NCI-H510A treated with DMSO at 0.1 percent for 48 hours (cell line): ENCODE measurements around the gene AKR1C2.
"Not testable (repeated sequence)": the region's sequence is repeated elsewhere in the genome, so short reads cannot be mapped to it uniquely, and the experiment has no call there.

Experiments
- DNase-seq: peaks from one replicate; lab custom pipeline; 2025; lab: John Stamatoyannopoulos, UW

AKR1C2 gene

GRCh38 chr10:4988000-4988641 lies 15.5 kb downstream of the AKR1C2 start:
- not testable (repeated sequence) for DNase-seq

DNA sequence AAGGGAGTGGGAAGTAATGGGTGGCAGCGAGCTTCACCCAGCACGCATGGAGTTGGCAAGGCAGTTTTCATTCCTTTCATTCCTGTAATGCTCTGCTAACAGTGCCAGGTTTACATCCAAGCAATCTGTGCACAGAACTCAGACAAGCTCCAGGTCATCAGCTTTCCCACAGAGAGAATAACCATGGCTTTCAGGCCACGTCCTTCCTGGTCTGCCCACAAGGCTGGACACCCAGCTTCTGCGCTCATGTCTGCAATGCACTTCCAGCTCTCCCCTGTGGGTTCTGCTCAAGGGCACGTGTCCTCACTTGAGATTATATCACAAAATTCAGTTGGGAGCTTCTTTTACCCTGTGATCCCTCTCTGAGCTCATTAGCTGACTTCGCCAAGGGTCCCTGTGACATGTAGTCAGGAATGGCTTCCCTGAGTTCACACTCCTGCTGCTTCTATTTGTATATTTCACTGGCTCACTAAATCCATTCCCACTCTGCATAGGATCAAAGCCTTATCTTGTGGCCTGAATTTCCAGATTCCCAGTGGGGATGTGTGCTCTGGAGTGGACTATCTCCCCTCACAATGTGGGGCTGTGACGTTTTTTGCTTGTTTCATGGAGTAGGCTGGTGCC lies 18.6 kb downstream of the AKR1C2 start:
- DNase-seq = no peak

GRCh38 chr10:4984223-4984622 lies 19.4 kb downstream of the AKR1C2 start:
- no peak for DNase-seq

- no peak for DNase-seq
These were observed 19.9 kb downstream of the AKR1C2 start for GRCh38 chr10:4983615-4984216.

DNA sequence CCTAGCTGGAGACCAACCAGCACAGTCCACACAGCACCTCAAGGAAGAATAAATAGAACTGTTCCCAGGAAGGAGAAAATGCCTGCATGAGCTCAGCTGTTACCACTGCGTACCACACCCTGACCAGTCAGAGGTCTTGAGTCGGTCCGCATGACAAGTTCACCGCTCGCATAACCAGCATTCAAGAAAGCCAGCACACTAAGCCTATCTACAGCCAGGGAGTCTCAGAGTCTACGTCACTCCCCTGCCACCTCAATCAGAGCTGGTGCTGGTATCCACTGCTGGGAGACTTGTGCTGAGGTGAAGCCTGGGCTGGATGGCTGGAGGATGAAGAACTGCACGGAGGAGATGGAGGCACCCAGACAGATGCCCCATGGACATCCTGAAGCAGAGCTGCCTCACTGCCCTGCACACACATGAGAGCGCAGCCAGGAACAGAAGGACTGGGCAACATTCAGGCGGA lies 20.9 kb downstream of the AKR1C2 start:
- DNase-seq = no peak

GRCh38 chr10:4981722-4982471 lies 21.8 kb downstream of the AKR1C2 start:
- DNase-seq = peak; percentile 24

- no peak for DNase-seq
These were observed 22.9 kb downstream of the AKR1C2 start for GRCh38 chr10:4980793-4981192.

- no peak for DNase-seq
These were observed 24.8 kb downstream of the AKR1C2 start for GRCh38 chr10:4978870-4979269.

DNA sequence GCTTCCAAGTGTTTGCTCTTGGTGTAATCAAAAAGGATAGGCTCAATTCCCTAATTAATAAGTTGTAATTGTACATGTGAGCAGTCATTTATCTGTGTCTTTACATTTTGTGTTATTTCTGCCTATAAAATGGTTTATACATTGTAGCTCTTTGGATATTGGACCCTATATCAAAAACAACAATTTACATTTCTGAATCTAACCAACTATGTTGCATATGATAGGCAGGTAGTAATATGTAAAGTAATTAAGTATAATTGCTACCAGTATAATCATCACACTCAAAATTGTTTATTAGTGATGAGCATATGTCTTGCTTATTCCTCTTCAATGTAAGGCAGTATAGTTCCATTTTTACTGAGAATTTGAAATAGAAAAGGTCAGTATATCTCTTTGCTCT lies 26.6 kb downstream of the AKR1C2 start:
- DNase-seq = no peak

DNA sequence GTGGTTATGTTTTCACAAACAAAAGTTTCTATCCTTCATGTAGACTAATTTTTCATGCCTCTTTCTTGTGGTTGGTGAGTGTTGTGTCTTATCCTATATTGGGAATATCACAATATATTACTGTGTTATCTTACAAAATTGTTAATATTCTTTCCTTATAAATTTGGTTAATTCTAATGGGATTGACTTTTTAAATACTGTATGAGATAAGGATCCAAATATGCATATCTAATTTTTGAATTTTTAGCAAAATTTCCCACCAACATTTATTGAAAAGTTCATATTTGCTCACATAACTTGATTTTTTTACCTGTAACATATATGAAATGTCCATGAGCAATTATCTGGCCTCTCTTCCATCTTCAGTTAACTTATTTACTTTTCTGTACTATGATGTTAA lies 29.3 kb downstream of the AKR1C2 start:
- DNase-seq = not testable (repeated sequence)

DNA sequence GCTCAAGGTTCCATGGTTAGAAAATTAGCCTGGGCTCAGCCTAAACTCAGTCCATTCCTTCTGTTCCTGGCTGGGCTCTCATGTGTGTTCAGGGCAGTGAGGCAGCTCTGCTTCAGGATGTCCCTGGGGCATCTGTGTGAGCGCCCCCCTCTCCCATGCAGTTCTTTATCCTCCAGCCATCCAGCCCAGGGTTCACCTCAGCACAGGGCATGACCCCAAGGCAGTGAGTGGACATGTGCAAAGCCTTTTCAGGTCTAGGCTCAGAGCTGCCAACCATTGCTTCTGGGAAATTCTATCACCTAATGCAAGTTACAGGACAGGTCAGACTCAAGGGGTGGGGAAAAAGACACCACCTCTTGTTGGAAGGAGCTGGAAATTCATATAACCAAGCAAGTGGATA lies 30.4 kb downstream of the AKR1C2 start:
- DNase-seq = not testable (repeated sequence)

DNA sequence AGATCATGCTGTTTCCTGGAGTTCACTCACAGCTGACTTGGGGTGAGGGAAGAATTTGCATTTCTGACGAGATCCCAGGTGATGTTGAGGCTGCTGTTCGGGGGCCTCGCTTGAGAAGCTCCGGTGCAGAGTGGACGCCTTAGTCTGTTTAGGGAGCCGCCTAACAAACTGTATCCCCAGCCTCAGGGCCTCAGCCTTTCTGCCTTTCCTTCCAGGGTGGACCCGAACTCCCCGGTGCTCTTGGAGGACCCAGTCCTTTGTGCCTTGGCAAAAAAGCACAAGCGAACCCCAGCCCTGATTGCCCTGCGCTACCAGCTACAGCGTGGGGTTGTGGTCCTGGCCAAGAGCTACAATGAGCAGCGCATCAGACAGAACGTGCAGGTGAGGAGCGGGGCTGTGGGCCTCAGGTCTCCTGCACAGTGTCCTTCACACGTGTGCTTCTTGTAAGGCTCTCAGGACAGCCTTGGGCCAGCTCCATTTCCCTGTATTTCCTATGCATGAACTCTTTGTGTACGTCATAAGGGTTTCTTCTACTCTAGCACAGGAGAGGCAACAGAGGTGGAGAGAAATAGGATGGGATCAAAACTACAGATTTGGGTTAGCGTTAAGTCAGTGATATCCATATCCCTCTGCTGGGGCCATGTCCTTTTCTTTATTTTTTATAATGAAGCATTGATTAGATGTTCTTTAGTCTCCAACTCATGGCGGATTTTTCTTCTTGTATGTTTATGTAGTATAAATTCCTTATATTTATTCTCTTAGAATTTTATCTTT lies 31.1 kb downstream of the AKR1C2 start:
- not testable (repeated sequence) for DNase-seq

GRCh38 chr10:4970362-4970761 lies 33.3 kb downstream of the AKR1C2 start:
- DNase-seq = not testable (repeated sequence)

GRCh38 chr10:4969289-4969688 lies 34.4 kb downstream of the AKR1C2 start:
- not testable (repeated sequence) for DNase-seq

DNA sequence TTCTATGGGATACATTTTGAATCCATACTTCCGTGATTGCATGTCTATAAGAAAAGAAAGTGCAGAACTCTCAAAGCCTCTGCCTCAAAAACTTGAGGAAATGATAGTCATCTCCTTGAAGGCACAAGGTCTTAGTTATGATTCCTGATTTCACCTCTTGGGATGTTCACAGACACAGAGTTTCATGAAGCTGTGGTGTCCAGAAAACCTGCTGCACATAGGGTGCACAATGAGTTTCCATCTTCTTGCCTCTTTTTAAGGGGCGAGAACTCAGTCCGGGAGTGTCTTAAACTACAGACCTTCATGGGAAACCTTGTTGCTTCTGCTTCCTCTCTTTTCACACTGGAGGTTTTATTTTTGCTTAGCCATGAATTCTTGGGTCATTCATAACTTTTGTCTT lies 36.5 kb downstream of the AKR1C2 start:
- not testable (repeated sequence) for DNase-seq

- DNase-seq = not testable (repeated sequence)
These were observed 37.9 kb downstream of the AKR1C2 start for GRCh38 chr10:4965763-4966162.

DNA sequence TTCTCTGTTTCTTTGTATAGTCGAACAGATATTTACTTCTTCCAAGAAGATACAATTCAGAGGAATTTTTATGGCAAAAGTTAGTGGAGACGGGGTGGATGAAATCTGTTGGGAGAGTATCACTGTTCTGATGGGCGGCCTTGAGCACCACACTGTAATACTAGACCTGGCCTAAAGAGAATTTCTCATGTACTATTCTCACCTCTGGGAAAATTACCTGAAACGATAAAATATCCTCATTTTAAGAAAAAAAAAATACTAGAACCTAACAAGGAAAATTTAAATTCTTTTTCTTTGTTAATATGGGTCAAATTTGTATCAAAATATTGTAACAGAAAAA lies 39.9 kb downstream of the AKR1C2 start:
- DNase-seq = not testable (repeated sequence)

DNA sequence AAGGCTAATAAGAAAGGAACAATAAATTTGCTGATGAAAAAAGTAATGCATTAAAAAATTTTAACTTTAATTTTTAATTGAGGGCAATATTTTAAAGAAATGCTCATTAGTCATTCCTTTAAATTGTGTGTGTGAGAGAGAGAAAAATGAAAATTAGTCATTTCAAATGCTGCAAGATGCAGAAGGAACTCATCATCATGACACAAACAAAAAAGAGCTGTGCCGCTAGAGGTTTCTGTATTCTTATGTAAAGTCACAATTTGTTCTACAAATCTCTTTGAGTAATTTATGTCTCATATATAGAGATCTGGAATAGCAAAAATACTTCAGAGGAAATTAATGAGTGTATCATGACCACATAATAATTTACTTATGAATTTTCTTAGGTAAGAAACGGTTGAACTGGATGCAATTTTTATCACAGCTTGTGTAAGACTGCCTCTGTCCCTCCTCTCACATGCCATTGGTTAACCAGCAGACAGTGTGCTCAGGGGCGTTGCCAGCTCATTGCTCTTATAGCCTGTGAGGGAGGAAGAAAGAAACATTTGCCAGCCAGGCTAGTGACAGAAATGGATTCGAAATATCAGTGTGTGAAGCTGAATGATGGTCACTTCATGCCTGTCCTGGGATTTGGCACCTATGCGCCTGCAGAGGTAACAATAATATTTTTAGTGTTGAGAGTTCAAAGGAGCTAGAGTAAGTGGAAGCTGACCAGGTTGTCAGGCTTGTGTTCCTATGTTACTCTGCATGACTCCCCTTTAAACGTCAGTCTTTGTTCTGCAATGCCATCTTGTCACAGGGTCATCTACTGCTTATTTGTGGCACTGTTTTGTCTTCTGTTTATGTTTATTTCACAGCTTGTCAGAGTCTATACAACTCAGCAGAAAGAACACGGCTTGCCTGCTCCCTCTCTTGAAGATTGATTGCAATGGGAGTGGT lies 40.5 kb downstream of the AKR1C2 start, which contains the start of gene AKR1C1:
Gene AKR1C1, plus strand, starts transcription at position 540 of the 939 bp plus-strand sequence. Its CDS starts 30 bp downstream, at position 570.
- DNase-seq = not testable (repeated sequence)

GRCh38 chr10:4962308-4962707 lies 41.3 kb downstream of the AKR1C2 start:
- not testable (repeated sequence) for DNase-seq

- DNase-seq = not testable (repeated sequence)
These were observed 42.1 kb downstream of the AKR1C2 start for GRCh38 chr10:4961558-4961957.
